K562 (cell line): ENCODE data around the gene DHPS. TPM values are rescaled to one million over a fixed set of nuclear protein-coding genes. Genes with fewer than 3 reads are reported as not detected.
A peak's percentile ranks its signal among the peaks of the same experiment; 100 is the strongest.

Source experiments
- ATF1 ChIP-seq, 2 experiments: fragments of 450-650 bp in 1 of 2; IDR thresholded peaks; 2 replicates each; pipeline ENCODE4 v1.6.1; 2016; ENCODE audit warnings: missing compliant biosample characterization in 1 of 2, missing genetic modification characterization in 1 of 2
- C11orf30 ChIP-seq: fragments of 450-650 bp; IDR thresholded peaks from 2 replicates; pipeline ENCODE4 v1.6.1; 2016; ENCODE audit warnings: low read depth, mild to moderate bottlenecking
- DDX20 ChIP-seq: fragments of 450-650 bp; IDR thresholded peaks from 2 replicates; pipeline ENCODE4 v1.6.1; 2016; ENCODE audit warnings: missing genetic modification characterization, low read depth, mild to moderate bottlenecking, missing compliant biosample characterization, moderate library complexity
- EP400 ChIP-seq: fragments of 450-650 bp; IDR thresholded peaks from 2 replicates; pipeline ENCODE4 v1.6.1; 2017; ENCODE audit warnings: antibody characterized with exemption, mild to moderate bottlenecking, moderate library complexity
- ETV5 ChIP-seq: sonication (generic); formaldehyde crosslinking; IDR thresholded peaks from 2 replicates; pipeline ENCODE4 v1.4.0; 2020; ENCODE audit warnings: low read depth, mild to moderate bottlenecking, missing genetic modification reagents
- GABPA ChIP-seq: fragments of 200-800 bp; sonication (Bioruptor generic); conservative IDR thresholded peaks from 2 replicates; pipeline ENCODE4 v1.6.1; 2016; ENCODE audit warnings: low read depth, missing genetic modification characterization, missing compliant biosample characterization
- ILK ChIP-seq: fragments of 450-650 bp; IDR thresholded peaks from 2 replicates; pipeline ENCODE4 v1.6.1; 2016; ENCODE audit warnings: missing genetic modification characterization, low read depth, mild to moderate bottlenecking, missing compliant biosample characterization, moderate library complexity, borderline replicate concordance
- JUN ChIP-seq, 2 experiments: sonication (generic) in 1 of 2; formaldehyde crosslinking in 1 of 2; IDR thresholded peaks; 2 replicates each; pipeline versions ENCODE4 v1.6.1 to v1.8.0; 2012 to 2022; ENCODE audit warnings: borderline replicate concordance in 2 of 2, mild to moderate bottlenecking in 2 of 2, improper control_type of control experiment in 1 of 2, low read depth in 1 of 2, low read length in 1 of 2, missing genetic modification reagents in 1 of 2
- NCOA2 ChIP-seq, 2 experiments: fragments of 450-650 bp; IDR thresholded peaks; 2 replicates each; pipeline ENCODE4 v1.6.1; 2018; ENCODE audit warnings: mild to moderate bottlenecking in 2 of 2, moderate library complexity in 1 of 2; ENCODE audit not compliant: partially characterized antibody in 2 of 2
- NFATC3 ChIP-seq: fragments of 450-650 bp; IDR thresholded peaks from 2 replicates; pipeline ENCODE4 v1.6.1; 2017; ENCODE audit warnings: mild to moderate bottlenecking
- PTTG1 ChIP-seq: fragments of 450-650 bp; IDR thresholded peaks from 2 replicates; pipeline ENCODE4 v1.6.1; 2016; ENCODE audit warnings: low read depth, mild to moderate bottlenecking, missing genetic modification characterization, missing compliant biosample characterization
- SRF ChIP-seq, 2 experiments: fragments of 250-450, 450-650 bp in 1 of 2; sonication (Bioruptor Pico) in 1 of 2; sonication (generic) in 1 of 2; formaldehyde crosslinking; IDR thresholded peaks; 2 replicates each; pipeline versions ENCODE4 v1.5.0 to v1.5.1; 2020 to 2022; ENCODE audit warnings: mild to moderate bottlenecking in 1 of 2, missing genetic modification reagents in 1 of 2
- TAF7 ChIP-seq: fragments of 450-650 bp; IDR thresholded peaks from 2 replicates; pipeline ENCODE4 v1.6.1; 2016; ENCODE audit warnings: missing genetic modification characterization, missing compliant biosample characterization
- TBP ChIP-seq: optimal IDR thresholded peaks from 2 replicates; pipeline ENCODE3; 2011; ENCODE audit warnings: low read depth, low read length, improper control_type of control experiment
- YY1 ChIP-seq, 3 experiments: IDR thresholded peaks; 2 replicates each; pipeline ENCODE4 v1.6.1; 2011; ENCODE audit warnings: low read length in 2 of 3, mild to moderate bottlenecking in 2 of 3, moderate library complexity in 2 of 3, borderline replicate concordance in 1 of 3, control low read depth in 1 of 3, low read depth in 1 of 3; ENCODE audit not compliant: insufficient read depth in 3 of 3, insufficient replicate concordance in 2 of 3, control insufficient read depth in 1 of 3, insufficient read length in 1 of 3; ENCODE audit errors: extremely low read depth in 1 of 3
- ZFX ChIP-seq: sonication (generic); formaldehyde crosslinking; IDR thresholded peaks from 2 replicates; pipeline ENCODE4 v1.8.0; 2022; ENCODE audit warnings: mild to moderate bottlenecking, missing genetic modification reagents, moderate library complexity
- ZNF146 ChIP-seq: IDR thresholded peaks from one replicate; pipeline ENCODE4 v1.6.1; 2018; ENCODE audit warnings: missing compliant biosample characterization; ENCODE audit not compliant: unreplicated experiment
- polyA plus RNA-seq, 8 experiments: library from polyadenylated mRNA; depleted of rRNA in 4 of 8; stranded (reverse) in 5 of 8; unstranded in 3 of 8; fragments of >200 nt; fragmentation: Nextera tagmentation in 2 of 8; fragmentation: Illumina TruSeq in 1 of 8; extraction: Ambion mirVana in 2 of 8; extraction: Trizol in 1 of 8; gene quantifications; 2 replicates each; pipeline versions ENCODE4 v1.2.1 to v1.2.3, GENCODE V29; 2011 to 2014; ENCODE audit warnings: inconsistent platforms in 1 of 8, missing spikeins in 1 of 8
- total RNA-seq, 7 experiments: library from RNA; depleted of rRNA in 6 of 7; stranded (reverse); fragments of >200 nt in 6 of 7; fragmentation: Illumina TruSeq in 2 of 7; extraction: Trizol in 2 of 7; gene quantifications; 2 replicates each; pipeline versions ENCODE4 v1.2.1 to v1.2.3, GENCODE V29; 2011 to 2021; ENCODE audit warnings: low replicate concordance in 1 of 7
- TF ChIP-seq, protein P1 (sequence below): fragments of 450-650 bp; conservative IDR thresholded peaks from 2 replicates; pipeline ENCODE4 v1.6.1; 2016; ENCODE audit warnings: missing genetic modification characterization, low read depth, mild to moderate bottlenecking, missing compliant biosample characterization, moderate library complexity
- TF ChIP-seq, protein P2 (sequence below): fragments of 250-450 bp; sonication (Bioruptor Pico); IDR thresholded peaks from 2 replicates; pipeline ENCODE4 v1.4.0; 2020; ENCODE audit warnings: mild to moderate bottlenecking, moderate library complexity, borderline replicate concordance
- TF ChIP-seq, protein P3 (sequence below): fragments of 450-650 bp; IDR thresholded peaks from 2 replicates; pipeline ENCODE4 v1.7.0; 2016; ENCODE audit warnings: borderline replicate concordance

The DHPS gene
- total and polyA plus RNA-seq, 9 of the 15 experiments (the other 6 are each of a cell fraction or from before 2014, with no cell fraction given), result 47.1 to 110 (median 79.9) TPM

DNA sequence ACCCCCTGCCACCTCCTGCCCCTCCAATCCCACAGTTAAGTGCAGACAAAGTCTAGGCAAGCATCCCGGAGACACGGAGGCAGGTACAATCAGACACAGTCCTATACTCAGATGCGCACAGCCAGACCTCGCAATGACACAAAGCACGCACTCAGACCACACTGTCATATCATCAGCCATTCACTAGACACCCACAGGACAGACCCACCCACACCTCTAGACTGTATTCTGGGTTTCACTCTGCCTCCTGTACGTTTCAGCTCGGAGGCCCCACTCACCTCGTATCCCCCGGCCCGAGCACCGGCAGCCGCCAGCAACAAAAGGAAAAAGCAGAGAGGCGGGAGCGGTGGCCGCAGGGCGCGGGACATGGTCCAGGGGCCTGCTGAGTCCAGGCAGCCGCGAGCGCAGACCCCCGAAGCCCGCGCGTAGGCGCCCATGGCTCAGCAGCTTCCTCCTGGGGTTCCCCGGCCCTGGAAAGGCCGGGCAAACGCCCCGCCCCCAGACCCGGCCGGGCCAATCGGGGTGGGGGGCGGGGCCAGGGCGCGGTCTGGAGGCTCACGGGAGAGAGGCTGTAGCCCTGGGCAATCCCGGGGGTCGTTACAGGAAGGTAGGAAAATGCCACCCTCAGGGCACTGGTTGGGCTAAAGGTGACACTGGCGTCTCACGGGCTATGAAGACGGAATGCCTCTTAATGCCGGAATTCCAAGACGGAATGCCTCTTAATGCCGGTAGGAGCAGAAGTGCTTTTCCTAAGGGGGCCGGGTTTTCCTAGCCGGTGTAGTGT is 15.2 kb downstream of the DHPS start, which contains the start of the genes MAN2B1 and WDR83 (continued):
- TF ChIP-seq ZNF146, result no peak
- no peak for TF ChIP-seq C11orf30
- no peak for TF ChIP-seq EP400
- TF ChIP-seq NFATC3, result no peak
- 0 out of 2 replicates have a peak, but pooled peaks have one; percentile 37 for TF ChIP-seq ETV5 (CRISPR knock-in tag)
- TF ChIP-seq YY1 (IDR thresholded peaks at IDR 0.05; ENCODE audit: borderline replicate concordance in 1 of 3, control insufficient read depth in 1 of 3, extremely low read depth in 1 of 3, insufficient read depth in 3 of 3, insufficient read length in 1 of 3, insufficient replicate concordance in 2 of 3, low read depth in 1 of 3, low read length in 2 of 3), result no peak
- no peak for TF ChIP-seq JUN (IDR thresholded peaks at IDR 0.05; ENCODE audit: borderline replicate concordance, low read depth, low read length)
- no peak for TF ChIP-seq JUN (CRISPR knock-in tag; IDR thresholded peaks at IDR 0.05; ENCODE audit: borderline replicate concordance)
- no peak for TF ChIP-seq ILK (tag)
- TF ChIP-seq, protein P1, sequence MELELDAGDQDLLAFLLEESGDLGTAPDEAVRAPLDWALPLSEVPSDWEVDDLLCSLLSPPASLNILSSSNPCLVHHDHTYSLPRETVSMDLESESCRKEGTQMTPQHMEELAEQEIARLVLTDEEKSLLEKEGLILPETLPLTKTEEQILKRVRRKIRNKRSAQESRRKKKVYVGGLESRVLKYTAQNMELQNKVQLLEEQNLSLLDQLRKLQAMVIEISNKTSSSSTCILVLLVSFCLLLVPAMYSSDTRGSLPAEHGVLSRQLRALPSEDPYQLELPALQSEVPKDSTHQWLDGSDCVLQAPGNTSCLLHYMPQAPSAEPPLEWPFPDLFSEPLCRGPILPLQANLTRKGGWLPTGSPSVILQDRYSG, result no peak
- no peak for TF ChIP-seq ATF1 (CRISPR knock-in tag; IDR thresholded peaks at IDR 0.05)
- TF ChIP-seq ATF1 (tag; IDR thresholded peaks at IDR 0.05), result 0 out of 2 replicates have a peak, but pooled peaks have one; percentile 15
- TF ChIP-seq PTTG1 (tag), result no peak
- TF ChIP-seq DDX20 (tag), result no peak
- no peak for TF ChIP-seq NCOA2 (IDR thresholded peaks at IDR 0.05; ENCODE audit: partially characterized antibody in 2 of 2)
- TF ChIP-seq TBP, result no peak
- TF ChIP-seq ZFX (CRISPR knock-in tag), result peak; percentile 78
- TF ChIP-seq SRF (CRISPR knock-in tag; IDR thresholded peaks at IDR 0.05), result 0 out of 4 replicates have a peak, but pooled peaks of 1 of the 2 experiments have one; percentile 27
- TF ChIP-seq TAF7 (tag), result no peak
- TF ChIP-seq, protein P2, sequence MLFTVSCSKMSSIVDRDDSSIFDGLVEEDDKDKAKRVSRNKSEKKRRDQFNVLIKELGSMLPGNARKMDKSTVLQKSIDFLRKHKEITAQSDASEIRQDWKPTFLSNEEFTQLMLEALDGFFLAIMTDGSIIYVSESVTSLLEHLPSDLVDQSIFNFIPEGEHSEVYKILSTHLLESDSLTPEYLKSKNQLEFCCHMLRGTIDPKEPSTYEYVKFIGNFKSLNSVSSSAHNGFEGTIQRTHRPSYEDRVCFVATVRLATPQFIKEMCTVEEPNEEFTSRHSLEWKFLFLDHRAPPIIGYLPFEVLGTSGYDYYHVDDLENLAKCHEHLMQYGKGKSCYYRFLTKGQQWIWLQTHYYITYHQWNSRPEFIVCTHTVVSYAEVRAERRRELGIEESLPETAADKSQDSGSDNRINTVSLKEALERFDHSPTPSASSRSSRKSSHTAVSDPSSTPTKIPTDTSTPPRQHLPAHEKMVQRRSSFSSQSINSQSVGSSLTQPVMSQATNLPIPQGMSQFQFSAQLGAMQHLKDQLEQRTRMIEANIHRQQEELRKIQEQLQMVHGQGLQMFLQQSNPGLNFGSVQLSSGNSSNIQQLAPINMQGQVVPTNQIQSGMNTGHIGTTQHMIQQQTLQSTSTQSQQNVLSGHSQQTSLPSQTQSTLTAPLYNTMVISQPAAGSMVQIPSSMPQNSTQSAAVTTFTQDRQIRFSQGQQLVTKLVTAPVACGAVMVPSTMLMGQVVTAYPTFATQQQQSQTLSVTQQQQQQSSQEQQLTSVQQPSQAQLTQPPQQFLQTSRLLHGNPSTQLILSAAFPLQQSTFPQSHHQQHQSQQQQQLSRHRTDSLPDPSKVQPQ (CRISPR knock-in tag), result no peak
- TF ChIP-seq GABPA, result no peak
- TF ChIP-seq, protein P3, sequence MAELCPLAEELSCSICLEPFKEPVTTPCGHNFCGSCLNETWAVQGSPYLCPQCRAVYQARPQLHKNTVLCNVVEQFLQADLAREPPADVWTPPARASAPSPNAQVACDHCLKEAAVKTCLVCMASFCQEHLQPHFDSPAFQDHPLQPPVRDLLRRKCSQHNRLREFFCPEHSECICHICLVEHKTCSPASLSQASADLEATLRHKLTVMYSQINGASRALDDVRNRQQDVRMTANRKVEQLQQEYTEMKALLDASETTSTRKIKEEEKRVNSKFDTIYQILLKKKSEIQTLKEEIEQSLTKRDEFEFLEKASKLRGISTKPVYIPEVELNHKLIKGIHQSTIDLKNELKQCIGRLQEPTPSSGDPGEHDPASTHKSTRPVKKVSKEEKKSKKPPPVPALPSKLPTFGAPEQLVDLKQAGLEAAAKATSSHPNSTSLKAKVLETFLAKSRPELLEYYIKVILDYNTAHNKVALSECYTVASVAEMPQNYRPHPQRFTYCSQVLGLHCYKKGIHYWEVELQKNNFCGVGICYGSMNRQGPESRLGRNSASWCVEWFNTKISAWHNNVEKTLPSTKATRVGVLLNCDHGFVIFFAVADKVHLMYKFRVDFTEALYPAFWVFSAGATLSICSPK, result no peak
